ENCODE measurements around the gene ITFG1.

The ITFG1 gene

GRCh38 chr16:47460711-47461597 lies at the start of gene ITFG1, which contains the start of gene PHKB:
ITFG1 (minus strand) TSS chr16:47461063; CDS start chr16:47461045, 18 bp downstream.
PHKB (plus strand) TSS chr16:47461331; CDS start chr16:47461351, 20 bp downstream.
- peak; percentile 87 to 94 (median 90) for DNase-seq (ENCODE audit: low read depth in 2 of 3, low spot score in 1 of 3)

GRCh38 chr16:47507701-47508100 lies 46.8 kb upstream of the ITFG1 start:
- DNase-seq (ENCODE audit: low read depth in 2 of 3, low spot score in 1 of 3), result no peak

GRCh38 chr16:47506800-47507199 lies 45.9 kb upstream of the ITFG1 start:
- DNase-seq (ENCODE audit: low read depth in 2 of 3, low spot score in 1 of 3), result no peak

- no peak for DNase-seq (ENCODE audit: low read depth in 2 of 3, low spot score in 1 of 3)
These were observed 43.7 kb upstream of the ITFG1 start for GRCh38 chr16:47504599-47504998.

- no peak for DNase-seq (ENCODE audit: low read depth in 2 of 3, low spot score in 1 of 3)
These were observed 43.1 kb upstream of the ITFG1 start for GRCh38 chr16:47503936-47504335.

- no peak for DNase-seq (ENCODE audit: low read depth in 2 of 3, low spot score in 1 of 3)
These were observed 38.9 kb upstream of the ITFG1 start for GRCh38 chr16:47499700-47500264.

GRCh38 chr16:47499080-47499699 lies 38.3 kb upstream of the ITFG1 start:
- no peak for DNase-seq (ENCODE audit: low read depth in 2 of 3, low spot score in 1 of 3)

GRCh38 chr16:47493381-47494337 lies 32.8 kb upstream of the ITFG1 start:
- no peak for DNase-seq (ENCODE audit: low read depth in 2 of 3, low spot score in 1 of 3)

GRCh38 chr16:47492428-47493377 lies 31.8 kb upstream of the ITFG1 start:
- peak in 2 of 3 donors; percentile 1 to 3 for DNase-seq (ENCODE audit: low read depth in 2 of 3, low spot score in 1 of 3)

- DNase-seq (ENCODE audit: low read depth in 2 of 3, low spot score in 1 of 3), result no peak
These were observed 31.2 kb upstream of the ITFG1 start for GRCh38 chr16:47492036-47492427.

- no peak for DNase-seq (ENCODE audit: low read depth in 2 of 3, low spot score in 1 of 3)
These were observed 29.6 kb upstream of the ITFG1 start for GRCh38 chr16:47490471-47490870.

- no peak for DNase-seq (ENCODE audit: low read depth in 2 of 3, low spot score in 1 of 3)
These were observed 27.2 kb upstream of the ITFG1 start for GRCh38 chr16:47488051-47488450.

GRCh38 chr16:47486856-47487255 lies 26.0 kb upstream of the ITFG1 start:
- no peak for DNase-seq (ENCODE audit: low read depth in 2 of 3, low spot score in 1 of 3)

- DNase-seq (ENCODE audit: low read depth in 2 of 3, low spot score in 1 of 3), result no peak
These were observed 22.8 kb upstream of the ITFG1 start for GRCh38 chr16:47483616-47484015.

- DNase-seq (ENCODE audit: low read depth in 2 of 3, low spot score in 1 of 3), result no peak
These were observed 21.0 kb upstream of the ITFG1 start for GRCh38 chr16:47481698-47482374.

GRCh38 chr16:47480410-47480809 lies 19.5 kb upstream of the ITFG1 start:
- DNase-seq (ENCODE audit: low read depth in 2 of 3, low spot score in 1 of 3), result no peak

- DNase-seq (ENCODE audit: low read depth in 2 of 3, low spot score in 1 of 3), result no peak
These were observed 16.8 kb upstream of the ITFG1 start for GRCh38 chr16:47477679-47478078.

GRCh38 chr16:47476654-47477345 lies 15.9 kb upstream of the ITFG1 start:
- no peak for DNase-seq (ENCODE audit: low read depth in 2 of 3, low spot score in 1 of 3)

- no peak for DNase-seq (ENCODE audit: low read depth in 2 of 3, low spot score in 1 of 3)
These were observed 14.9 kb upstream of the ITFG1 start for GRCh38 chr16:47475786-47476185.

Data from stimulated activated CD4-positive, alpha-beta T cell treated with anti-CD3 and anti-CD28 coated beads, Interleukin-12 subunit alpha, Interleukin-12 subunit beta, amount 100 ng/mL, for 48 hours (primary cell).